ENCODE results near the gene MKRN2OS.

- TF ChIP-seq CTCF (conservative IDR thresholded peaks at IDR 0.05; ENCODE audit: low read length) (no peak), EZH2phosphoT487 (IDR thresholded peaks at IDR 0.05; ENCODE audit: borderline replicate concordance) (no peak)
Measured at GRCh38 chr3:12582730-12583129, 37.4 kb upstream of the MKRN2OS start.
